Epithelial cell of prostate (primary cell): ENCODE results near the gene HMGB1.

Experiments
- DNase-seq: peaks from one replicate; pipeline ENCODE4 v3.0.0-alpha.2; 2011; ENCODE audit warnings: low read depth, low spot score
- H3K27ac ChIP-seq: fragments of 450-650 bp; 2 replicates; pipeline ENCODE4 v1.5.1; 2017; ENCODE audit warnings: mild to moderate bottlenecking

The HMGB1 gene

DNA sequence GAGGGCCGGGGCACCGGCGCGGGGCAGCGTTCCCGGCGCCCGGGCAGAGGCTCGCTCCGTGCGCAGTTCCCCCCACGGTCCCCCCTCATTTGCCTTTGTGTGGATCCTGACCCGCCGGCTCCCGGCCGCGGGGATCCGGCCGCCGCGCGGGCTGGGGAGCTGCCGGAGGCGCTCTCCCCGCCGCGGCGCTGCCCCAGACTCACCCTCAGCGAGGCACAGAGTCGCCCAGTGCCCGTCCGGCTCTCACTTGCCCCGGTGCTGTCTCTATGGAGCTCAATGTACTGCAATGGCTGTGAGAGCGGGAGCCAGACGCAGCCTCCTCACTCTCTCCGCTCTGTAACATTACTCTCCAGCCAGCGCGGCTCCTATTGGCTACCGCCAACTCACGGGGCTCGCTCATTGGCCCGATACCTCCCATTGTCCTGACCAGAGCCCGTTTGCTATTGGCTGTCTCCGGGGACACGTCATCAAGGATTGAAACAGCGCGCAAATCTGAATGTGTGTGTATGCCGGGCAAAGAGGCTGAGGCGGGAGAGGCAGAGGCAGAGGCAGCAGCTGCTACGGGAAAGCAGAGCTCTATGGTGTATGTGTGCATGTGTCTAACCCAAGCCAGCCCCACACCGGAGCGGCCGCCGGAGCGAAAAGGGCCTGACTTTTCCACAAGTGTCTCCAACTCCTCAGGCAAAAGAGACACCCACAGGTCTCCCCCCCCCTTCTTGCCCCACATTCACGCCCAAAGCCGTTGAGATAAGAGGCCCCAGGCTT is at the start of gene HMGB1:
TSS of gene HMGB1 (minus strand) at position 344 of the 765 bp plus-strand sequence. CDS start 2,256 bp downstream, outside the sequence.
- peak within 1 kb of the TSS; percentile 95 for H3K27ac ChIP-seq
- DNase-seq = peak; percentile 94

DNA sequence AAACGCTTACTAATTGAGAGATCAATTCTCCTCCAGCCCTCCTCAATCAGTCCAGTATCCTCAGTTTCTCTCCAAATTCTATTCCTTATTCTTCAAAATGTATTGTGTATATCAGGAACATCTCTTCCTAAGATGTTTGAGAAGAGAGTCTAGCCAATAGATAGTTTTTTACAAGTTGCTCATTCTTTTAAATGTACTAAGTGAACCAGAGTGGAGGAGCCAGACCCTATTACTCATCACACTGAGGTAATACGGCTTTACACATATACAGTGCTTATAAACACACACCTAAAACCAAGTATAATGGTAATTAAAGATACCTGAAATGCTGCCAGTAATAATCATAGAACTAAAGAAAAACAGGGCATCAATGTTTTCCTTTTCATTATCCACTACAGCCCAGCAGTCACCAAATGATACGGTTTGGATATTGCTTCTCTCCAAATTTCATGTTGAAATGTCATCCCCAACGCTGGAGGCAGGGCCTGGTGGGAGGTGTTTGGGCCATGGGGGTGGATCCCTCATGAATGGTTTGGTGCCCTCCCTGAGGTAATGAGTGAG is 45.2 kb upstream of the HMGB1 start:
- no peak for DNase-seq
- no peak overlapping the region for H3K27ac ChIP-seq

DNA sequence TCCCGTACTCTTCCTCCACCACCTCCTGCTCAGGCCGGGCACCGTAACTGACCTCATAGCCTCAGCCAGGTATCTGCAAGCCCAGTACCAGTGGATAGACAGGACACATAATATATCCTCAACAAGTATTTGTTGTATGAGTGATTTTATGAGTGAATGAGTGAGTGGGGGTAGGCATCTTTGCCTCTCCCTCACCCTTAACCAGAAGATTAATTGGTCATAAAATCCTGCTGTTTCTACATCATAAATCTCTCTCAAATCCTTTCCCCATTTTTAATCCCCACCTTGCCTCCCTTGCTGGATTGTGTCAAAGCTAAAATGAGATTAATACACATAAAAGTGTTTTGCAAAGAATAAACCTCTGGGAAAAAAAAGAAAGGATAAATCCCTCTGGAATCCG is 44.4 kb upstream of the HMGB1 start:
- H3K27ac ChIP-seq = no peak overlapping the region

DNA sequence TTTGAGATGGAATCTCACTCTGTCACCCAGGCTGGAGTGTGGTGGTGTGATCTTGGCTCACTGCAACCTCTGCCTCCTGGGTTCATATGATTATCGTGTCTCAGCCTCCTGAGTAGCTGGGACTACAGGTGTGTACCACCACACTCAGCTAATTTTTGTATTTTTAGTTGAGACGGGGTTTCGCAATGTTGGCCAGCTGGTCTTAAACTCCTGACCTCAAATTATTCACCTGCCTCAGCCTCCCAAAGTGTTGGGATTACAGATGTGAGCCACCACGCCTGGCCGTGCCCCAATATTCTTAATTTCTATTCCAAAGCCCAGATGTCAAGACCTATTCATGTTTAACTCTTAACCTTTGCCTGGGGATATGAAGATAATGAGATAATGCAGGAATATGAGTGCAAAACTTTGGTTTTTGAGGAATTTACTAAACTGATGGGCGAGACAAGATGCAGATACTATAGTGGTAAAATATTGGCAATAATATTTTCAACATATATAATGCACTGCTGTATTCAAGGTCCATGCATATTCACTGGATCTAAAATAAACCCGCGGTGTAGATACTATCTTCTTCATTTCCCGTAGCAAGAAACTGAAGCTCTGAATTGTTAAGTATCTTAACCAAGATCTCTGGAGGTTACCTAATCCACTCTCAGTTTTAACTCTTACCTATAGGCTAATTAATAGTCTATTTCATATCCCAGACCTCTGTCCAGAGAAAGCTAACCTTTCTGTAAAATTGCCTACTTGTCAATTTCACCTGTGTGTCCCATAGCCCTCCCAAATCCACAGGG is 43.7 kb upstream of the HMGB1 start:
- no peak for DNase-seq
- no peak overlapping the region for H3K27ac ChIP-seq

More for the DNA sequence above, 44.4 kb upstream of the HMGB1 start:
- DNase-seq = no peak

DNA sequence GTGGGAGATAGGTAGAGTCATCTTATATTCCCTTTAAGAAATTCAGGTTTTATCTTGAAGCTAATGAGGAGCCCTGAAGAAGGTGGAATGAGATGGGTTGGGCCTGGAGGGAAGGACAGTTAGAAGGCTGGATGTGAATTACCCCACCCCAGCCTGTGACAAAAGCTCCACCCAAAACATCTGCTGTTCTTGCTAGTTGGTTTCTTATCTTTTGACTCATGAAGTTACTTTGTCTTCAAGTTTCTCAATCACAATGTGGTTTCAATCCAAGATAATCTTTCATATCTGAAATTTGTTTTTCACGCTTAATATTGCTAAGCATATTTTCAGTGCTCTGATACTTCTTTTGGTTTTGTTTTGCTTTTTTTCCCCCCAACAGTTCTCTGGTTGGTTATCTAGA is 38.3 kb upstream of the HMGB1 start:
- H3K27ac ChIP-seq = no peak overlapping the region
- no peak for DNase-seq

DNA sequence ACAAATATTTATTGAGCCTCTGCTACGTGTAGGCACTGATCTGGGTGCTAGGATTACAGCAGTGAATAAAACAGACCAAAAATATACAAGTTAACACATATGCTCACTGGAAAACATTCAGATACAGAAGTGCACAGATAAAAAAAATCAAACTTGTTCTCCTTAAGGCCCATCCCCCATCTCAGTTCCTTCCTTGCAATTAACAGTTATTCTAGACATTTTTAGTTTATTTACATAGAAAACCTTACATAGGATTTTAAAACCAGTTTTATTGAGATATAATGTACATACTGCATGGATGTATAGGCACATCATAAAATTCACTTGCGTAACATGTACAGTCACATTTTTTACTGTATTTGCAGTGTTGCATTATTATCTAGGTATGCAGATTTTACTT is 36.5 kb upstream of the HMGB1 start:
- H3K27ac ChIP-seq = no peak overlapping the region
- no peak for DNase-seq

DNA sequence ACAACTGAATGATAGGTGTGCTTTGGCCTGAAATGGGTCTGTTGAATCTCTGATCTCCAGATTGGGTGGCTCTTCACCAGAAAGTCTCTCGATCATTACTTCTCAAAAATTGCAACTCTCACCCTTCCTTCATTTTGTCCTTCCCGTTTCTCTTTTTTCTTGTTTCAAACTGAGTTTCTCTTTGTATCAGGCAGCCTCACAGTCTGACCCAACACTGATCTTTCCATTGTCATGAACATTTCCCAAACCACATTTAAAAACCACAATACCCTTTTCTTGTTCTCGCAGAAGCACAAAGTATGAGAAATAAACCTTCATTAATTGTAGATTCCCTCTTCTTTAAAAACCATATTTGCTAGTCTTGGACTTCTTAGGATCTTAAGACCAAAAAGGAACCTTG is 33.6 kb upstream of the HMGB1 start:
- H3K27ac ChIP-seq = no peak overlapping the region
- no peak for DNase-seq

DNA sequence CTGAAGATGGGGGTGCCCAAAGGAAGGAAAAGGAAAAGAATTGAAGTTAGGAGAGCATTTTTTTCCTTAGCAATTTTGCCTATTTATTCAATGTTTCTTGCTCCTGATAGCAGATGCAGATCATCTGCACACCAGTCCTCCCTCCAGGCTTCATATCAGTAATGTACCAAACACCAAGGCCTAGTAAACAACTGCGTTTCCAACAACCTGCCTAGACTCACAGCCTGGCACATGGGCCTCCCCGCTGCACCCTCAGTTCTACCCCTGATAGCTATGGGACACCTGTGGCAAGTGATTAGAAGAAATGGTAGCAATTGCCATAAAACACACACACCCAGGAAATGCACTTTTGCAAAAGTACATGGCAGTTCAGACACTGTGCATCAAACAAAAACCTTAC is 30.4 kb upstream of the HMGB1 start:
- no peak for DNase-seq
- H3K27ac ChIP-seq = no peak overlapping the region

DNA sequence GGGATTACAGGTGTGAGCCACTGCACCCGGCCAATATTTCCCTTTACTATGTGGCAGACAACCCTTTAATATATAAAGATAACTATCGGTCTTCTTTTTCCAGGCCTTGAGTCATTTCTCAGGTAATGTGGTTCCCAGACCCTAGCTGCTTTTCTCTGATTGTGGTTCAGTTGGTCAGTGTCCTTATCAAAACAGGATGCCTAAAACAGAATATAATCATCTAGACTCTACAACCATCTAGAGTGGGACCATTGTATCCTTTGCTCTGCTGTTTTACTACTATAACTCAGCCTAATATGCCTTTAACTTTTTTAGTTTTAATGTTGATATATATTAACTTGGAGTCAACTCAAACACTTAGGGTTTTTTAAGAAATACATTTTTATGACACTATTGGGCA is 30.0 kb upstream of the HMGB1 start:
- no peak overlapping the region for H3K27ac ChIP-seq

DNA sequence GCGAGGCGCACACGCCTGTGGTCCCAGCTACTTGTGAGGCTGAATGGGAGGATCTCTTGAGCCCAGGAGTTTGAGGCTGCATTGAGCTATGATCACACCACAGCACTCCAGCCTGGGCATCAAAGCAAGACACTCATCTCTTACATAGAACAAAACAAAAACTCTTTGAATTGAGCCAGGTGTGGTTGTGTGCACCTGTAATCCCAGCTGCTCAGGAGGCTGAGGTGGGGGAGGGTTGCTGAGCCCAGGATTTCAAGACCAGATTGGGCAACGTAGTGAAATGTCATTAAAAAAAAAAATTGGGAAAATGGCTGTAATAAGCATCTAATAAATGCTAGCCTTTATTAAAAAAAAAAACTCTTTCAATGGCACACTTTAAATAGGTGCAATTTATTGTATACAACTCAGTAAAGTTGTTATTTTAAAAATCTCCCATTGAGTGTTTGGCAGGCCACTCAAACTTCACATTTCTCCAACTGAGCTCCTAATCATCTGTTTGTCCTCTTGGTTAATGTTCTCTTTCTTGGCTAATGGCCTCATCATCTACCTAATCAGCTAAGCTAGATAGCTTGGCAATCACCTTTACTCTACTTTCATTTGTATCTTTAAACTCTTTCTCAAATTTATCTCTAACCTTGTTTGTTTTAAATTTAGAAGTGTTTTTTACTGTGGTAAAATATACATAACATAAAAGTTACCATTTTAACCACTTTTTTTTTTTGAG is 28.1 kb upstream of the HMGB1 start:
- no peak overlapping the region for H3K27ac ChIP-seq
- no peak for DNase-seq

More for the DNA sequence above, 30.0 kb upstream of the HMGB1 start:
- no peak for DNase-seq

DNA sequence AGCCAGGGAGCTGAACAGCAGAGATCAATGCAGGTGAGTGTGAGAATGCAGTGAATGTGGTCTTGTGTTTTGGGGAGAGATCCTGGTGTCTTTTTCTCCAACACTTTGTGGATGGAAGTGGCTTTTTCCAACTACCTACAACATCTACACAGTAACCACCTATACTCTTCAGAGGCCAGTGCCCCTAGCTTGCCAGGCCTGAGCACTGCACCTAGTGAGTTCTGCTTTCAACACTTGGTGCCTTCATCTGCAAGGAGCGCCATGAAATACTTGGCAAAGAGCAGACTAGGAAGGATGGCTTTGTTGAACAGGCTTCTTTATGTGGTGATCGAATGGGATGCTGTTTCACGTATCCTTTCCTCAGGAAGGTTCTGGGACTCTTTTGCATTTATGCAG is 21.3 kb upstream of the HMGB1 start:
- DNase-seq = no peak
- no peak overlapping the region for H3K27ac ChIP-seq

DNA sequence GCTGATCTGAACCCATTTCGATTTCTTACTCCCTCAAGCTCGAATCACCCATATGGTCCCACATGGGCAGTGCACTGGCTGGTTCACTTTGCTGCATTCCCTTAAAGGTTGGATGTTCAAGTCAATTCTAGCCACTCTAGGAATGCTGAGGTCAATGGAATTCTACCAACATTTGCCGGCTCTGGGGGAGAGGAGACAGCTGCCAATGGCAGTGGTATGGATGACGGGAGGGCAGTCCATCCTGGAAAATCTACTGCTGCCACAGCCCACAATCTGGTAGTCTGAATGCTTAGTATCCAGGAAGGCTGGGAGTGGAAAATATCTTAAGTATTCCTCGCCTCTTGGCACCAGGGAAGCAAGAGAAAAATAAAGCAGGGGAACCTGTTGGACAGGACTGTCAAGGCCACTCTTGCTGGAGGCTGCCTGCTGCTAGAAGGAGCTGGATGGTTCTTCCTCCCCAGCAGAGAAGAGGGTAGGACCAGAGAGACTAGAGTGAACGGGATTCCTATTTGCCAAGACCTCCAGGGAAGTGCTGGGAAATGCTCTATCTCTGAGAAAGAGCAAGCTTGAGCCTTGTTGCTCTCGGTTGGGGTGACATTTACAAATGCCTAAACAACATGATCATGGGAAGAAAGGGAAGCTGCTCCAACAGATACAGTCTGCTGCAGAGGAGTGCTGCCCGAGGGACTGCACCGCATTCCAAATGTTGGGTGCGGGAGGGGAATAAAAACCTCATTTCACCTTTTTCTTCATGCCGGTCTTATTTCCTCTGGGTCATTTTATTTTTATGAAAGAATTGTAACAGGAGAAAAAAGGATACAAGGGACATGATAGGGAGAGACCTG is 20.7 kb upstream of the HMGB1 start:
- DNase-seq = peak; percentile 31
- H3K27ac ChIP-seq = no peak overlapping the region

DNA sequence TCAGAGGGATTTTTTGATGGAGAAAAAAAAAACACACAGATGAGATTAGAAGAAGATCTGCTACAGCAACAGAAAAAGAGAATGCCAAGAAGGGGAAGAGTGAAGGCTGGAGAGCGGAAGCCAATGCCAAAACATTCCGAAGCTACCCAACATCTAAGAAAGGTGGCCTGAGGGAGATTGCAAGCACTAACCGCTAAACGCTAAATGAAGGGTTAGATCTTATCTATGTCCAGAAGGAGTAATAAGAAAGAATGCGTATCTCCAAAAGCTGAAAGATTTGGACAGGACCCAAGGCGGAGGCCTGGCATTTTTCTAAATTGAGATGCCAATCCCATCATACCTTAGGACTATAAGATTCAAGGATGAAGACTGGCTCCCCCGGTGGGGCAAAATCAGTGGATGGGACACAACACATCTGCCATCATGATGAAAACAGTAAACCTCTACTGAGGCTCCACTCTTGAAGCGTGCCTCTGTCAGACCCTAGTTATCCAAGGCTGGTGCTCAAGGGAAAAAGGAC is 15.6 kb upstream of the HMGB1 start:
- no peak for DNase-seq
- no peak overlapping the region for H3K27ac ChIP-seq

DNA sequence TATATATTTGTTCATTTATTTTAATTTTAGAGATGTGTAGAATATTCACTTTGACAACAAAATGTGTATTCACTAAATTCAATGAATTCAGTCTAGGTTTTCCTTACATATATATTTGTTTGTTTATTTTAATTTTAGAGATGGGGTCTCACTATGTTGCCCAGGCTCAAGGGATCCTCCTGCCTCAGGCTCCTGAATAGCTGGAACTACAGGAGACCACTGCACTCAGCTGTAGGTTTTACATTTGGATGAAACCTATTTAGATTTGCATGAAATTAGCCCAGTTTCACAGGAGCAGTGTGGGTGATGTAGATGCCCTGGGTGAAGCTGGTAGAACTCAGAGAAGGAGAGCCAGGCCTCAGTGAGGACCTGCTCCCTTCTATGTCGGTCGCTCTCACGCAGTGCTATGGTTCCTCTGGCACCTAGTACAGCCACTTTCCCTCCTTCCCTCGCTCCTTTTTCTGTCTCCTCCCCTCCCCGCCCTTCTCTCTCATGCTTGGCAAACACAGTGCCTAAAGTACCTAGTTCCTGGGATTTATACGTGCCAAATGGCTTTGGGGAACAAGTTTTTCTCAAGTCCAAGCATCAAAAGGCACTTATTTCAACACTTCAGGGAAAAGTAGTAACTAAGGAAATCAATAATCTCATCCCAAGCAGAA is 14.7 kb upstream of the HMGB1 start:
- no peak for DNase-seq
- no peak overlapping the region for H3K27ac ChIP-seq

DNA sequence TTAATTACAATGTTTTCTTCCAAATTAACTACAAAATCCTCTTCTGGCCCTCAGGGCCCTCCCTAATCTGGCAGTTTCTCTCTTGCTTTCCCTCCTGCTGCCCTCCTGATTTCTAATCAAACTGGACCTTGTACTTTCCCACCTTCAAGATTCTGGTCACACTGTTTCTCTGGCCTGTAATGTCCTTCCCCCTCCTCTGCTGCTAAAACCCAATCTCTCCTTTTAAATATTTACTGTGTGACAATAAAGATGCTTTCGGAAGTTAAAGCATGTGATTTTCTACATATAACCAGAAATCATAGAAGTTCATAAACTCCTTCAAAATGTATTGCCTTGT is 14.1 kb upstream of the HMGB1 start:
- no peak overlapping the region for H3K27ac ChIP-seq
- DNase-seq = no peak

DNA sequence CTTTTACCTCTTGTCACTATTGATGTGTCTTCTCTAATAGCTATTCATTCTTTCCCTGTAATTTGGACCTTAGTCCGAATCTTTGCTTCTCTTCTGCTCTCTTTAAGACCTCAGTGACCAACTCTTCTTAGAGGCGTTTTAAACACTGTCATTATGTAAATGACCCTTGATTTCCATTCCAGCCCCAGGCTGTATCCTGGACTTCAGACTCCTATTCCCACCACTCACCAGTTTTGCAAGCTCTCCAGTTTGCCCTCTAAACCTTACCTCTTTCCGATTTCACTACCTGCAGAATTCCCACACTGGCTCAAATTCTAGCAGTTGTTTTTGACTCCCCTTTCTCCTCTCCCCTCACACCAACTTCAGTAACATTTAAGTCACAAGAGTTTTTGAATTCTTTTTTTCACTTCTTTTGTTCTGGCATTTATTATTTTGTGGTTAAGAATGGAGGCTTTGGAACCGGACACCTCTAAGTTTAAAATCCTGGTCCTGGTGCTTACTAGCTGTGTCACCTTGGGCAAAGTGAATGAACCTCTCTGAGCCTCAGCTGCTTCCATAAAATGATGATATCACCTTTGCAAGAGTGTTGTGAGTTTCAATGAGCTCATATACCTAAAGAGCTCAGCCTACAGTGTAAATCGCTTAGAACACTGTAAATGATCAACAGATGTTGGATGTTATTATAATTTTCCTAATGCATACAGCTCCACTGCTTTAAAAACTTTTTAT is 13.6 kb upstream of the HMGB1 start:
- H3K27ac ChIP-seq = no peak overlapping the region
- DNase-seq = no peak

DNA sequence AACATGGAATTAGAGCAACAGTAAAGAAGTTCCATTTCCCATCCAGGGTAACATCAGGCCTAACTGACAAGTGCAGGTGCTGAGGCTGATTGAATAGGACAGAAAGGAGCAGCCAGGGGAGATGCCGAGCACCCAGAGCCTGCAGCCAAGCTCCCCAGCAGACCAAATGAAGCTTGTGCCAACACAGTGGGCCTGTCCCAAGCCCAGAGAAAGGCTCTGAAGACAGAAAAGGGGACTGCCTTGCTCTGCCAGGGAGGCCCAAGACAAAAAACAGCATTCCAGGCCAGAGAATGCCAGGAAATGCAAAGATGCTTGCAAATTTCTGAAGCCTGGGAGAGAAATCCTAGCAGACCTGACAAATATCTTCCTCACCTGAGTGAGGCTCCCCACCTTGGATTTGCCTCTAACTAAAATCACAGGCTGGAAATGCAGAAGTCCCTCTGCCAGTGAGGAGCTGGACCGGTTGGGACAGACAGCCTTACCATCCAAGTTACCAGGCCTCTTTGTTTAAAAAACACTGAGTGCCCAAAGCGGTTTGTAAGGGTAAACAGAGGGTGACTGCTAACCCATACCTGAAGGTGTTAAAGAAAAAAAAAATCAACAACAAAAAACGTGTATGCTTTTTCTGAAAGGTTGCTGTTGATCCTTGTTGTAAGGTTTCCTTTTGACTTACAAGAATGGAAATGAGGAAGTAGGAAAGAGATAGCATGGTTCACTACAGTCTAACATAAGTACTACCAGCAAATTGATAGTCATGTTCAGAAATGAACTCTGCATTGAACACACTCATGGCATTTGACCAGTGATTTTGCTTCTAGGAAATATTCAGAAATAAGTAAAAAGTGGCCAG is 11.8 kb upstream of the HMGB1 start:
- no peak for DNase-seq
- H3K27ac ChIP-seq = no peak overlapping the region

DNA sequence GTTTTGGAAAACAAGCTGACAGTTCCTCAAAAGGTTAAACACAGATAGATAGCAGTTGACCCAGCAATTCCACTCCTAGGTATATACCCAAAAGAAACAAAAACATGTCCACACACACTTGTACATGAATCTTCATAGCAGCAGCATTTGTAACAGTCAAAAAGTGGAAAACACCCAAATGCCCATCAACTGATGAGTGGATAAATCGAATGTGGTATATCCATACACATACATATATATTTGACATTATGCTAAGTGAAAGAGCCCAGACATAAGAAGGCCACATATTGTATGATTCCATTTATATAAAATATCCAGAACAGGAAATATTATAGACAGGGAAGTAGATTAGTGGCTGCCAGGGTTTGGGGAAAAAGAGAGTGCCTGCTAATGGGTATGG is 7.9 kb upstream of the HMGB1 start:
- H3K27ac ChIP-seq = no peak overlapping the region
- no peak for DNase-seq
